Bronchial epithelial cell (primary cell): Measurements from ENCODE around the gene CAPN11. TPM values are rescaled to one million over a fixed set of nuclear protein-coding genes. Genes with fewer than 3 reads are reported as not detected.

Experiments
- DNase-seq: peaks from one replicate; pipeline ENCODE4 v3.0.0-alpha.2; 2010; ENCODE audit warnings: low read depth
- FAIRE-seq: peaks from 2 replicates; lab custom pipeline; 2011; peaks lifted over from hg19 to GRCh38; lab: Jason Lieb, UNC
- H3K27me3 ChIP-seq: 2 replicates; pipeline ENCODE4 v1.5.1; 2011; ENCODE audit warnings: low read length; ENCODE audit not compliant: control insufficient read depth, insufficient read depth
- H3K36me3 ChIP-seq: 2 replicates; pipeline ENCODE4 v1.5.1; 2011; ENCODE audit warnings: low read length; ENCODE audit not compliant: control insufficient read depth, insufficient read depth
- H3K4me3 ChIP-seq: 2 replicates; pipeline ENCODE4 v1.5.1; 2011; ENCODE audit warnings: mild to moderate bottlenecking, low read depth, low read length, control low read depth
- CTCF ChIP-seq: IDR thresholded peaks from 2 replicates; pipeline ENCODE4 v1.5.1; 2011; ENCODE audit warnings: mild to moderate bottlenecking, moderate library complexity, low read length, control low read depth, inconsistent platforms; ENCODE audit not compliant: insufficient read depth, severe bottlenecking
- total RNA-seq: library from RNA; depleted of rRNA; stranded (reverse); fragments of >200 nt; gene quantifications from 2 replicates; pipeline ENCODE4 v1.2.1, GENCODE V29; 2014

CAPN11 gene
- total RNA-seq, 1 donor from 2014 or later: not detected

DNA sequence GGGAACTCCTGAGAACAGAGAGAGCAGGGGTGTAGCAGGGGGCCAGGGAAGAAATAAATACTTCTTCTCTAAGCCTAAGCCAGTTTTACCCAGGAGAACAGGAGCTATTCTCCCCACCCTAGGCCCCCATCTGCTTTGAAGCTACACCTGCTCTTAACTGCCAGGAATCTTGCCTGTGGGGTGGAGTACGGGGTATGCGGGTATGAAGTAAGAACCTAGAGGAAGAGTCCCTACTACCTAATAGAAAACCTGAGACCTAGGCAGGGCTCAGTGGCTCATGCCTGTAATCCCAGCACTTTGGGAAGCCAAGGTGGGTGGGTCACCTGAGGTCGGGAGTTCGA lies 66.3 kb downstream of the CAPN11 start:
- no peaks in the 10 kb centered on the region for H3K36me3 ChIP-seq
- no peak overlapping the region for H3K4me3 ChIP-seq
- DNase-seq (no peak), FAIRE-seq (no peak)
- no peak for TF ChIP-seq CTCF
- H3K27me3 ChIP-seq: no peaks in the 10 kb centered on the region

DNA sequence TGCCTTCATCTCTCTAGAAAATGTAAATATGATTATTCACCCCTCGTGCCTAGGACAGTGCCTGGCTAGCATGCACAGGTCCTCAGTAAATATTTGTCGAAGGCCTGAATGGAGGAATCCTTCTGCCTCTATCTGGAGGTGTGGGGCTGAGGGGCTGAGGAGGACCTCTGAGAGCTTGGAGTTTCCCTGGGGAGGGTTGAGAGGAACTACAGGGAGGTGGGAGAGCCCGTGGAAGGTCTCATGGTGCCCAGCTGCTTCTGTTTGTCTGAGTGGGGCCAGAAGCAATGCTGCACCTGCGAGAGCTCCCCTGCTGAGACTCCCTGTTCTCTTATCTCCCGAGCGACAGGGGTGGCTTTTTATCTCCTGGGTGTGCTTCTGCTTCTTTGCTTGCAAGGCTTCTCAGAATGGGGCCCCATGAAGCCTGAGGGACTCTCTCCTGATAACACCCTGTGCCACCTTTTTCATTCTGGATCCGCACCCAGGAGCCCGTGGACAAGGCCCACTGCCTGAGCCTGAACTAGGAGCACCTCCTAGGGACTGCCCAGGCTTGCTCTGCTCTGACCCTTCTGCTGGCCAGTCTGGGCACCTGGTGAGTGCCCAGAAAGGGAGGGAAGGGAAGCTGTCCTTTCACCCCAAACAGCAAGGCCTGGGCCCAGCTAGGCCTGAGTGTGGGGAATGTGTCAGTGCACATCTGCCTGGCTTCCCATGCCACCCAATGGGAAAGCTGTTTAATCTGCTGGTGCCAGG lies 67.1 kb downstream of the CAPN11 start:
- Histone ChIP-seq H3K4me3 (no peak overlapping the region), H3K27me3 (no peaks in the 10 kb centered on the region), H3K36me3 (no peaks in the 10 kb centered on the region)
- FAIRE-seq (no peak), DNase-seq (no peak)
- TF ChIP-seq CTCF: no peak

DNA sequence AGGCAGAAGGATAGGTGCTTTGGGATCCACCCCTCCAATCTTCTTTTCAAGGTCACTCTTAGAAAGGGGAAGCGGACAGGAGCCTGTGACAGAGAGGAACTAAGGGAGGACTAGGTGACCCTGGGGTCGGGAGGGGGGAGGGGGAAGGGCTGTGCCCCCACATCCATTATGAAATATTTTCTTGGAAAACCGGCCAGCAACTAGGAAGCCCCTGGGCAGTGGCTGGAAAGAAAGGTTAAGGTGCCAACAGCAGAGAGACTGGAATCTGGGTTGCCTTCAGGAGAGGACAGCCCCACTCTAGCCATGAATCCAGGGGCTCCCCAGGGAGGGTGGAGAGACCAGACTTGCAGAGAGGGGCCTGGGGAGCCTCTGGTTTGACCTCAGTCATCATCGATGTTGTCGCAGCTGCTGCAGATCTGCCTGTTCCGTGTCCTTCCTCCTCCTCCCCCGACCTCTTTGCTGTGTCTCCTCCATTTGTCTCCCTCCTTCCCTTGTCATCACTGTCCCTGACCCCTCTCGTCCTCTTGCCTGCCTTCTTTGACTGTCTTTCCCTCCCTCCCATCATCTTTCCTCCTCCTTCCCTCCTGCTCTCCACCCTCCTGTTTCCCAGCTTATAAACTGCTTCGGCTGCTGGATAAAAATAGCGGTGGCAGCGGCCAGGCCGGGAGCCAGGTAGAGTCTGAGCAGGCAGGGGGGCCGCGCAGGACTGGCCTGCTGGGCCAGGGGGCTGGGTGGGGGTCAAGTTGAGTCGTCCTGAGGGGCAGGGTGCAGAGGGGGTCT lies 67.9 kb downstream of the CAPN11 start:
- no peaks in the 10 kb centered on the region for H3K36me3 ChIP-seq
- DNase-seq: no peak
- FAIRE-seq: no peak
- no peak overlapping the region for H3K4me3 ChIP-seq
- H3K27me3 ChIP-seq: no peaks in the 10 kb centered on the region
- no peak for TF ChIP-seq CTCF

GRCh38 chr6:44227148-44227793 lies 68.7 kb downstream of the CAPN11 start:
- TF ChIP-seq CTCF: no peak
- no peak overlapping the region for H3K4me3 ChIP-seq
- no peaks in the 10 kb centered on the region for H3K36me3 ChIP-seq
- DNase-seq (no peak), FAIRE-seq (no peak)
- no peaks in the 10 kb centered on the region for H3K27me3 ChIP-seq

DNA sequence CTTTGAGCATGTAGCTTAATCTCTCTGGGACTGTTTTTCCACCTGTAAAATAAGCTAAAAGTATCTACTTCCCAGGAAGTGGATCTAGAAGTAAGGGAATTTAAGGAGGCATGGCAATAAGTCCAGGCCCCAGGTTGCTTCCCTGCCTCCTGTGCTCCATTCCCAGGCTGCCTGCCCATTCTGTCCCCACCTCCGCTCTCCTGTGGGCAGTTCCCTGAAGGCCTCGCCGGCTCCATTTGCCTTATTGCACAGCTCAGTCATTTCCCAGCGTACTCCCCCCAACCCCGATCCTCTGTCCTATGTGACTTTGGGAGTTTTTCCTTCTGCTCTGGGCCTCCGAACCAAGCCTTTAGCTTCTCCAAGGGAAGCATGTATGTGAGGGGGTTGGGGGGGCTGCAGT lies 69.4 kb downstream of the CAPN11 start:
- TF ChIP-seq CTCF: no peak
- DNase-seq (no peak), FAIRE-seq (no peak)
- Histone ChIP-seq H3K4me3 (no peak overlapping the region), H3K36me3 (no peaks in the 10 kb centered on the region), H3K27me3 (no peaks in the 10 kb centered on the region)
